NCI-H2029 treated with DMSO at 0.1 percent for 48 hours (cell line): ENCODE measurements around the gene CCR5AS.
A peak's percentile ranks its signal among the peaks of the same experiment; 100 is the strongest.
"Not testable (repeated sequence)": the region's sequence is repeated elsewhere in the genome, so short reads cannot be mapped to it uniquely, and the experiment has no call there.

Experiments
- DNase-seq: peaks from one replicate; lab custom pipeline; 2025; lab: John Stamatoyannopoulos, UW

The CCR5AS gene

GRCh38 chr3:46429250-46429649, 22.4 kb upstream of the CCR5AS start:
- DNase-seq = no peak

DNA sequence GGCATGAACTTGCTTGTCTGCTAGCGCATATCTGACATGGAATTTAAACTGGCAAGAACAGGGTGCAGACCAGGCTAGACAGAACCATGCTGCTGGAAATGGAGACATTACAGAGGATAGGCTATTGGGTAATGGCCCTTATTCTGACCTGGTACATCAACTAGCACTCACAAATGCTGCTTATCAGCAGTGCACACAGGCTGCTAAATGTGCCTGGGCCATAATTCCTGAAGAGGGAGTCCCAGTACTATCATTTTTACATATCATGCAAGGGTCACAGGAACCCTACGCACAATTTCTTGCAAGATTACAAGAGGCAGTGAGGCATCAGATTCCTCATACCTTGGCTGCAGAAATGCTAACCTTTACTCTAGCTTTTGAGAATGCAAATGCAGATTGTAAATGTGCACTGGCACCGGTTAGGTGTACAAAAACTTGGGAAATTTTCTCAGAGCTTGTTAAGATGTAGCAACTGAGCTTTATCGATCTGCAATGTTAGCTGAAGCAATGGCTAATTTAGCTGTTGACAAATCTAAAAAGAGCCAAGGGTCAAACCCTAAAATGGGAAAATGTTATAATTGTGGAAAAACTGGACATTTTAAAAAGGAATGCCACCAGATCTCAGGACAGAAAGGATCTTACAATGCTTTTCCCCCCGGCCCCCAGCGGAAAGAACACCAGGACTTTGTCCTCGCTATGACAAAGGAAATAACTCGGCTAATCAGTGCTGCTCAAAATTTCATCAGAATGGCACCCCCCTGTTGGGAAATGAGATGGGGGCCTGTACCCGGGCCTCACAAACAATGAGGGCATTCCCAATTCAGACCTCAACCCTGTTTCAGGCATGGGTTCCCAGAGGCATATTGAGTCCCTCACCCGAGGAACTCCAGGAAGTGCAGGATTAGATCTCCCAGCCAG, 21.3 kb upstream of the CCR5AS start:
- no peak for DNase-seq

DNA sequence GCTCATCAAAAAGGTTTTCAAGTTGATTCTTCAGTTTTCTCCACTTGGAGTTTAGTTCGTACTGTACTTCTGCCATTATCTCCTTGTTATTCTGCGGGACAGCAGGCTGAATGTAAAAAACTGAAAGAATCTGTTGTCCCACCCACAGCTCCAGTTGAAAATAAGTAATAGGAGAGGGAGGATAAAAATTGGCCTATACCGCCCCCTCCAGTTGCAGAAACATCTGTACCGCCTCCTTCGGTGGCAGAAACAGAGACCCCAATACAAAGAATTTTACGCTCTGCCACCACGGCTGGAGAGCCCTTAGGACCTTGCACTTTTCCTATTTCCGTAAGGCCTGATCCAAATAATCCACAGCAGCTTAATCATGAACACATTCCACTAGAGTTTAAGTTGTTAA, 20.5 kb upstream of the CCR5AS start:
- not testable (repeated sequence) for DNase-seq

DNA sequence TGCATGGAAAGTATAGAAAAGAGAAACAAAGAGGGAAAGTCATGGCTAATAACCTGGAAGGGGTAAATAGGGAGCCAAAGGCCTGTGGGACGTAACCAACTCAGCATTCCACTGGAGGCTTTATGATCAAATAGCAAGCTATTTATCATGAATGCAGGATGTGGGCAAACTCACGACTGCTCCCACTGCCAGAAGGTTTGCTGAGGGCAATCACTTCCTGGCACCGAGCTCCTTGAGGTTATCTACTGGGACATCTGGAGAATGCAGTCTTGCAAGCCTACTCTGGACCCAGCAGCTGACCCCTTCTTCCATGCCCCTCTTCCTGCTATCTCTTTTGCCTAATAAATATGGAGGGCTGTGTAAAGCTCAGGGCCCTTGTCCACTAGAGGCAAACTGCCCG, 19.6 kb upstream of the CCR5AS start:
- not testable (repeated sequence) for DNase-seq

GRCh38 chr3:46423588-46423987, 16.7 kb upstream of the CCR5AS start:
- peak; percentile 81 for DNase-seq

- DNase-seq = peak; percentile 56
Measured at GRCh38 chr3:46422617-46423016, 15.8 kb upstream of the CCR5AS start.

DNA sequence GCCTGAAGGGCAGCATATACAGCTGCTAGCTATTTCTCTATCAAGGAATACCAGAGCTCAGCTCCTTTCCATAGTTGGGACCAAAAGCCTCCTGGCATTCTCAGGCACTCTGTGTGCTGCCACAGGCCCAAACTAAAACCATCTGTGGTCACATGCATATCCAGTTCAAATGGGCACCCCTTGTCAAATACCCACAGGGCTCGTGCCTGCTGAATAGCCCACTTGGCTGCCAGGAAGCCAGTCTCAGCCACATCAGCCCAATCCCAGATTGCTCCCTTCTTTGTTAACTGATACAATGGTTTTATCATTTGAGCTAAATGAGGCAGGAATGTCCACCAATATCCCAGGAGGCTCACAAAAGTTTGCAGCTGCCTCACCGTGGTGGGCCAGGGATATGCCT, 14.1 kb upstream of the CCR5AS start:
- DNase-seq = no peak

GRCh38 chr3:46419816-46420215, 12.9 kb upstream of the CCR5AS start:
- DNase-seq = no peak

DNA sequence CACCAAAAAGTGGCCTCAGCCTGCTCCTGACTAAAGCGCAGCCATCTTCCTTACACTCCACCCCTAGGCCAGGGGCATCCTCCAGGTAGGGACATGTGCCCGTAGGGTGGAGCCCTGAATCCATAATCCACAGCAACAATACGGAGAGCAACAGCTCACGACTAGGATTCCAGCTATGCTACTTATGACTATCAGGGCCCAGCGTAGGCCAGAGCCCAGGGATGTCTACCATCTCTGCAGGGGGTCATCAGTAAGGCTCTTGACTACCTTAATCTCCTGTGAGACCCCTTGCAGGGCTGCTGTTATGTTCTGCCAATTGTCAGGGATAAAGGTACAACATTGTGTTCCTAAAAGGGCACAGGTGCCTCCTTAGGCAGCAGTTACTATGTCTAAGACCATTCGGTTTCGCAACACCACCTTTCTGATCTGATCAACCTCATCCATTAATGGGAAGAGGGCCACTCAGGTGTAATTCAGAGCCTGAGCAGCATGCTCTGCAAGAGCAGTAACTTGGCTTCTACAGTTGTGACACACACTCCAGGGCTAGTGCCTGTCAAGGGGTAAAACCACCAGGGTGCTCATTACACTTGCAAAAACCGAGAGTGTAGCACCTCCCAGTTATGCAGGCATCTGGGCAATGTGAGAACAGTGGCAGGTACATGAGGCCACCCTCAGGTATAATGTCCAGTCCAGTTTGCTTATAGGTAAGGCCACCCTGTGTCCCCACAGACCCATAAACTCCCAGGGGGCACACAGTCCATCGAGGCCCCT, 11.2 kb upstream of the CCR5AS start:
- DNase-seq = no peak

DNA sequence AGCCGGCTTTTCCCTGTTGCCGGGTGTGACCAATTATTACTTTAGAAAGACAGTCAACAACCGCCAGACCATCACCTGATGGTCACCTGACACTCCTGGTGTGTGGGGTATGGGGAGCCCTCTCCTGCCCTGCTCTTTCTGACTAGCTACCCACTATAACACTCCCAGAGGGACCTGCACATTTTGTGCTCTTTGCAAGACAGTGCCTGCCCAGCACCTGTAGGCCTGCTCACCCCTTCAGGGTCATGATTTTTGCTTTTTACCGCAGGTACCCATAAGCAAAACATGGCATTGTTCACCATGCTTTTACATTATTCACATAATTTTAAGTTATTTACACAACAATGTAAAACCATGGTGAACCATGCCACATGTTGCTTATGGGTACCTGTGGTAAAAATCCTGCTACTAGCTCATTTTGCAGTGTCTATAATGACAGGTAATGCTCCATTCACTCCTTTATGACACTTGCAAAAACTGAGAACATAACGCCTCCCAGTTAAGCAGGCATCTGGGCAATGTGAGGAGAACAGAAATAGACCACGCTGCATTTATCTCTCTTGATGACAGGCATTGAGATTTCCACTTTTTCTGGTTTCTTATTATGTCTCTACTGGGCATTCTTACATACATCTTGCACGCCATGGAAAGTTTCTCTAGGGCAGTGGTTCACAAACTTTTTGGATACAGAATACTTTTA, 10.1 kb upstream of the CCR5AS start:
- DNase-seq = no peak

DNA sequence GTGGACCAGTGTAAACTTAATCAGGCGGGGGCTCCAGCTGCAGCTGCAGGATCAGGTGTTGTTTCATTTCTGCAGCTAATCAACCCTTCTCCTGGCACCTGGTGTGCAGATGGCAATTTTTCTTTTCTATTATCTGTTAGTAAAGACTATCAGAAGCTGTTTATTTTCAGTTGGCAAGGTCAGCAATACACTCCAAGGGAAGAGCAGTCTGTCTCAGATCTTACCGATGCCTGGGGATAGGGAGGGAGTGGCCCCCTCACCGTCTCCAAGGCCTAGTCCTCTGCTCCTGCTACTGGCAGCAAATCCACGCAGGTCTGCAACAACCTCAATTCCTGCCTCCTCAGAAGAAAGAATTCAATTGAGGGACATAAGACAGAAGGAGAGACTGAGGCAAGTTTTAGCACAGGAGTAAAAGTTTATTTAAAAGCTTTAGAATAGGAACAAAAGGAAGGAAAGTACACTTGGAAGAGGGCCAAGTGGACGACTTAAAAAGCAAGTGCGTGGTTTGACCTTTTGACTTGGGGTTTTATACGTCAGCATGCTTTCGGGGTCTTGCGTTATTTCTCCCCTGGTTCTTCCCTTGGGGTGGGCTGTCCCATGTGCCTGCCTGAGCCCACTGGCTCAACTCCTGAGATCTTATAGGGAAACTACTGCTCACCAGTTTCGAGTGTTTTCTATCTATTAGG, 9.4 kb upstream of the CCR5AS start:
- DNase-seq = peak; percentile 63

- DNase-seq = no peak
Measured at GRCh38 chr3:46414739-46415138, 7.9 kb upstream of the CCR5AS start.

DNA sequence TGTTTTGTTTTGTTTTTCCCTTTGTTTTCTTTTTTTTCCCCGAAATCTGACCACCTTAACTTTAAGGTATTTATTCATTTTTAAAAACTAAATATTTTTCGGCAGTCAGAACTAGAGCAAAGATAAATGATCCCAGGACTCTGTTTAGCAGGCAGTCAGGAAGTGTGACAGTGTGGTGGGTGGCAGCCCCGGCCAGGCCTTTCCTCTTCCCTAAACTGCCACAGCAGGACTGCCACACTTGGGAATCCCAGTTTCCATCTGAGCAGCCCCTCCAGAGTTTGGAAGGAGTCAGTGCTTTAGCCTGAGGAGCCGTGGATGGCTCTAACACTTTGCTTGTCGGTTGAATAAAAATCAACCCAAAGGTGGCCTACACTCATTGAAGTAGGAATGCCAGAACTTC, 7.1 kb upstream of the CCR5AS start:
- DNase-seq = no peak

- peak; percentile 31 for DNase-seq
Measured at GRCh38 chr3:46412786-46413298, 6.0 kb upstream of the CCR5AS start.

- DNase-seq = no peak
Measured at GRCh38 chr3:46411271-46411670, 4.4 kb upstream of the CCR5AS start.

DNA sequence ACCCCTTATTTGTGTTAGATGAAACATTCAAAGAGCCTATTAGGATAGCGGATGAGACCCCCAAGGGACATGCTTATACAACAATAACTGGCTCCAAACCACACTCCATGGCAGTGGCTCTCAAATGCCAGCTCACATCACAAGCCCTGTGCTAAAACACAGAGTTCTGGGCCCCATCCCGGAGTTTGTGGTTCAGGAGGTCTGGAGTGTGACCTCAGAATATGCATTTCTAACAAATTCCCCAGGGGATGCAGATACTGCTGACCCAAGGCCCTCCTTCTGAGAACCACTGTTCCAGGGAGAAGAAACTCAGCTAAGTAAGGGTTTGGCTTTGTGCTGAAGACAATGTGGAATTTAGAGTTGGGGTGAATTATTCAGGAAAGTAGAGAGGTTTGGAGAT, 3.8 kb upstream of the CCR5AS start:
- DNase-seq = no peak

GRCh38 chr3:46409739-46410489, 3.0 kb upstream of the CCR5AS start:
- no peak for DNase-seq

DNA sequence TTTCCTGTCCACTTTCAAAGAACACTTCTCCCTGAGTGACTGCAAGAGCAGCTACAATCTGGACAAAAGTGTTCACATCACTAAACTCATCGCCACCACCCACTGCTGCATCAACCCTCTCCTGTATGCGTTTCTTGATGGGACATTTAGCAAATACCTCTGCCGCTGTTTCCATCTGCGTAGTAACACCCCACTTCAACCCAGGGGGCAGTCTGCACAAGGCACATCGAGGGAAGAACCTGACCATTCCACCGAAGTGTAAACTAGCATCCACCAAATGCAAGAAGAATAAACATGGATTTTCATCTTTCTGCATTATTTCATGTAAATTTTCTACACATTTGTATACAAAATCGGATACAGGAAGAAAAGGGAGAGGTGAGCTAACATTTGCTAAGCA, 2.0 kb upstream of the CCR5AS start:
- DNase-seq = no peak

DNA sequence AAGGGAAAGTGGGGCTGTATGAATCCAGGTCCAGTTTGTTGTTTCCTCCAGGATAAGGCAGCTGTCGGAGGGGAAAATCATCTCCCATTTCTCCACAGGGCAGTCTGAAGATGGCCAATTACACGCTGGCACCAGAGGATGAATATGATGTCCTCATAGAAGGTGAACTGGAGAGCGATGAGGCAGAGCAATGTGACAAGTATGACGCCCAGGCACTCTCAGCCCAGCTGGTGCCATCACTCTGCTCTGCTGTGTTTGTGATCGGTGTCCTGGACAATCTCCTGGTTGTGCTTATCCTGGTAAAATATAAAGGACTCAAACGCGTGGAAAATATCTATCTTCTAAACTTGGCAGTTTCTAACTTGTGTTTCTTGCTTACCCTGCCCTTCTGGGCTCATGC, 1.1 kb upstream of the CCR5AS start:
- DNase-seq = no peak

DNA sequence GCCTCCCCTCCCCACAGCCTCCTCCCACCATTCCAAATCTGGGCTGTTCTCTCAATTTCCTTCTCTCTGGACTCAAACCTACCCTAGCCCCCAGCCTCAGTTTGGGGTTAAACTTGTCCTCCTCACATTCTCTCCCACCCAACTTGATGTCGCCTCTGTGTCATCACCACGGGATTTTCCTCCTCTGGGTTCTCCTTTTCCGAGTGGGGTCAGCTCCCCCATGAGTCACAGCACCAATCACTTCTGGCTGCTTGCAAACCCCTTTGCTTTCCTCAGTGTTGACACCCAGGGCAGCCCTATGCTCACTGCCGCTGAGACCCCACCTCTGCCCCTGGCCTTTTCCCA, 451 bp downstream of the CCR5AS start:
- no peak for DNase-seq
